GM12874 (cell line): ENCODE measurements around the gene PDK3.

Source experiments
- CTCF ChIP-seq: IDR thresholded peaks from 2 replicates; pipeline ENCODE4 v1.5.1; 2011; ENCODE audit warnings: low read depth, mild to moderate bottlenecking, control low read depth, low read length, moderate library complexity; ENCODE audit not compliant: insufficient read depth

The PDK3 gene

GRCh38 chrX:24482823-24483415 lies 17.8 kb downstream of the PDK3 start:
- no peak for TF ChIP-seq CTCF

GRCh38 chrX:24483596-24483995 lies 18.5 kb downstream of the PDK3 start:
- no peak for TF ChIP-seq CTCF

- TF ChIP-seq CTCF = no peak
Observed at GRCh38 chrX:24485323-24485722, 20.2 kb downstream of the PDK3 start.

GRCh38 chrX:24485976-24486680 lies 21.0 kb downstream of the PDK3 start:
- no peak for TF ChIP-seq CTCF

GRCh38 chrX:24487571-24487970 lies 22.5 kb downstream of the PDK3 start:
- TF ChIP-seq CTCF = no peak

- no peak for TF ChIP-seq CTCF
Observed at GRCh38 chrX:24491741-24492140, 26.7 kb downstream of the PDK3 start.

- no peak for TF ChIP-seq CTCF
Observed at GRCh38 chrX:24493740-24494581, 28.9 kb downstream of the PDK3 start.
